HEK293T (cell line): ENCODE measurements around the gene CES2.

ENCODE experiments used
- FOXA1 ChIP-seq: fragments of 450-650 bp; IDR thresholded peaks from 2 replicates; pipeline ENCODE4 v1.6.1; 2016; ENCODE audit warnings: mild to moderate bottlenecking
- FOXM1 ChIP-seq: fragments of 450-650 bp; IDR thresholded peaks from 2 replicates; pipeline ENCODE4 v1.6.1; 2017; ENCODE audit warnings: mild to moderate bottlenecking, borderline replicate concordance
- HDGF ChIP-seq: fragments of 450-650 bp; IDR thresholded peaks from 2 replicates; pipeline ENCODE4 v1.6.1; 2017; ENCODE audit warnings: antibody characterized with exemption, borderline replicate concordance

- TF ChIP-seq FOXM1 (no peak), HDGF (no peak), FOXA1 (no peak)
Observed at GRCh38 chr16:66911112-66911511, 24.2 kb upstream of the CES2 start.
